ENCODE results near the gene CTDSP1. TPM values are rescaled to one million over a fixed set of nuclear protein-coding genes. Genes with fewer than 3 reads are reported as not detected.

Gene CTDSP1
- total RNA-seq, 1 experiment from 2014 or later = 52.3 TPM

- no peak overlapping the region for H2BK12ac ChIP-seq (ENCODE audit: insufficient read length, low read depth, low read length)
- no peak overlapping the region for H3K4me2 ChIP-seq (ENCODE audit: insufficient read depth, insufficient read length, low read length)
- no peak overlapping the region for H3T11ph ChIP-seq (ENCODE audit: low read length)
- no peak overlapping the region for H3K9ac ChIP-seq (ENCODE audit: extremely low read depth, insufficient read length, low read length)
- no CpG with 5 or more reads among the region's 16 CpGs for WGBS (ENCODE audit: extremely low coverage, insufficient read length, low lambda C conversion rate)
- no peaks in the 10 kb centered on the region for H3K9me3 ChIP-seq (ENCODE audit: control insufficient read depth, low read depth, low read length)
- H3K14ac ChIP-seq (ENCODE audit: insufficient read depth, low read length) = no peak overlapping the region; the same call in 1 of the 2 replicates
- H4K91ac ChIP-seq (ENCODE audit: insufficient read length, low read depth, low read length) = no peak overlapping the region
- Mint-ChIP-seq H3K9me3 (no peaks in the 10 kb centered on the region), H3K27me3 (ENCODE audit: low read depth) (no peaks in the 10 kb centered on the region), H3K4me3 (no peak overlapping the region; a peak in 1 of 5 replicates), H3K4me1 (peaks cover 19 to 26% of the 10 kb centered on the region in 2 experiments), H3K27ac (0 out of 7 replicates have a peak overlapping the region, but pooled peaks of 1 of the 3 experiments have one; percentile 66), H3K36me3 (ENCODE audit: insufficient read depth in 1 of 3, low read depth in 3 of 3) (peaks cover 4 to 25% (median 22%) of the 10 kb centered on the region in 3 experiments; a peak in 6 of 7 replicates)
- H2AK5ac ChIP-seq (ENCODE audit: insufficient read length, low read length) = no peak overlapping the region
- no peak overlapping the region for H4K5ac ChIP-seq (ENCODE audit: insufficient read length, low read depth, low read length)
- no peaks in the 10 kb centered on the region for H4K20me1 ChIP-seq (ENCODE audit: control insufficient read depth, insufficient read depth, insufficient read length)
- no peak overlapping the region for H4K8ac ChIP-seq (replicated peaks; ENCODE audit: insufficient read length, low read depth, low read length)
- H3K23ac ChIP-seq (ENCODE audit: insufficient read length, low read depth, low read length) = no peak overlapping the region
- H3K79me2 ChIP-seq (ENCODE audit: insufficient read depth, low read length) = no peaks in the 10 kb centered on the region
- no peak for TF ChIP-seq CTCF (conservative IDR thresholded peaks at IDR 0.05)
- H2BK15ac ChIP-seq (ENCODE audit: low read depth, low read length) = no peak overlapping the region
- no peak overlapping the region for H2AFZ ChIP-seq (ENCODE audit: low read length)
- H3K56ac ChIP-seq (ENCODE audit: insufficient read length, low read depth, low read length) = no peak overlapping the region
- H3K23me2 ChIP-seq (ENCODE audit: insufficient read length, low read depth, low read length, poor library complexity, severe bottlenecking) = peaks cover 19% of the 10 kb centered on the region
- no peak overlapping the region for H3K18ac ChIP-seq (ENCODE audit: insufficient read length, low read depth, low read length)
- H2BK120ac ChIP-seq (ENCODE audit: low read depth, low read length, poor library complexity, severe bottlenecking) = no peak overlapping the region
- H3K79me1 ChIP-seq (ENCODE audit: insufficient read depth, low read depth, low read length, poor library complexity, severe bottlenecking) = no peaks in the 10 kb centered on the region
- H2BK5ac ChIP-seq (ENCODE audit: insufficient read length, low read length) = no peak overlapping the region
- no peak overlapping the region for H3K4ac ChIP-seq (ENCODE audit: low read depth, low read length)
- H3K4me1 ChIP-seq (ENCODE audit: insufficient read depth, low read length) = peaks cover 4% of the 10 kb centered on the region; the same call in 1 of the 2 replicates
- no peak overlapping the region for H3K27ac ChIP-seq (ENCODE audit: insufficient read length, low read depth, low read length)
- DNase-seq = no peak
- no peaks in the 10 kb centered on the region for H3K27me3 ChIP-seq (ENCODE audit: insufficient read depth, low read length)
- H2BK20ac ChIP-seq (ENCODE audit: low read depth, low read length, poor library complexity, severe bottlenecking) = no peak overlapping the region
These were observed 4.8 kb downstream of the CTDSP1 start for GRCh38 chr2:218404351-218405085.

Measured in H9 (cell line).